Neural cell (in vitro differentiated cells): ENCODE data around the gene RPRD1B.

Source experiments
- EZH2 ChIP-seq: fragments of 200-600, 300-800 bp; shearing (Covaris generic), sonication (generic); IDR thresholded peaks from 2 replicates; pipeline ENCODE4 v1.6.1; 2014; ENCODE audit warnings: antibody characterized with exemption, low read length, borderline replicate concordance, mild to moderate bottlenecking; ENCODE audit not compliant: insufficient read depth, poor library complexity, severe bottlenecking
- MXI1 ChIP-seq: fragments of 450-650 bp; conservative IDR thresholded peaks from 2 replicates; pipeline ENCODE4 v1.6.1; 2014; ENCODE audit warnings: antibody characterized with exemption, mild to moderate bottlenecking; ENCODE audit not compliant: poor library complexity, severe bottlenecking
- SMC3 ChIP-seq: fragments of 450-650 bp; conservative IDR thresholded peaks from 2 replicates; pipeline ENCODE4 v1.6.1; 2014; ENCODE audit warnings: antibody characterized with exemption, mild to moderate bottlenecking, moderate library complexity; ENCODE audit not compliant: poor library complexity
- TF ChIP-seq, protein P1 (sequence below): IDR thresholded peaks from 2 replicates; pipeline ENCODE4 v1.6.1; 2012; ENCODE audit warnings: borderline replicate concordance

DNA sequence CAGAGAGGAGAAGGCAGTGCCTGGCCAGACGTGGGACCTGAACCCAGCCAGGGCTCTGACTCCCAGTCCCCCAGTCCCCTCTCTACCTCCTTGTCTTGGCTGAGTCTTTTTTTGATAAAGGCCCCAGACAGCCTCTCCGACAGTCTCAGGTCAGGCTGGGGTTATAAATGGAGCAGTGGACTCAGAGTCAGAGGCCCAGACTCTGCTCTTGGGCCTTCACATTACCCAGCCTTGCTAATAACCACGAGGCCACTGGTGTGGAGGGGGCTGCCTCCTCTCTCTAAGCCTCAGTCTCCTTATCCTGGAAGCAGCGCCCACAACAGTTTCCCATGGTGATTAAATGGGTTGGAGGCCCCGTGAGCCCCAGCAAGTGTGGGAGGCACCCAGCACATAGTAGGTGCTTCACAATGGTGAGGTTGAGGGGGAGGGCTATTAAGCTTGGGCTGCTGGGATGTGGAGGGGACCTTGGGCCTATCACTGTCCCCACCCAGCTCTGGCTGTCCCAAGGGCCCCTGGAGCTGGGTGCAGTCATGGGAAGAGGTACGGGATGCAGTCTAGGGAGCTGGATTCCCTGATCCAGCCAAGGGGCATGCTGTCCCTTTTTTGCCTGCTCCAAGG lies 95.8 kb downstream of the RPRD1B start:
- TF ChIP-seq MXI1 (no peak), SMC3 (no peak), EZH2 (no peak)
- TF ChIP-seq, protein P1, sequence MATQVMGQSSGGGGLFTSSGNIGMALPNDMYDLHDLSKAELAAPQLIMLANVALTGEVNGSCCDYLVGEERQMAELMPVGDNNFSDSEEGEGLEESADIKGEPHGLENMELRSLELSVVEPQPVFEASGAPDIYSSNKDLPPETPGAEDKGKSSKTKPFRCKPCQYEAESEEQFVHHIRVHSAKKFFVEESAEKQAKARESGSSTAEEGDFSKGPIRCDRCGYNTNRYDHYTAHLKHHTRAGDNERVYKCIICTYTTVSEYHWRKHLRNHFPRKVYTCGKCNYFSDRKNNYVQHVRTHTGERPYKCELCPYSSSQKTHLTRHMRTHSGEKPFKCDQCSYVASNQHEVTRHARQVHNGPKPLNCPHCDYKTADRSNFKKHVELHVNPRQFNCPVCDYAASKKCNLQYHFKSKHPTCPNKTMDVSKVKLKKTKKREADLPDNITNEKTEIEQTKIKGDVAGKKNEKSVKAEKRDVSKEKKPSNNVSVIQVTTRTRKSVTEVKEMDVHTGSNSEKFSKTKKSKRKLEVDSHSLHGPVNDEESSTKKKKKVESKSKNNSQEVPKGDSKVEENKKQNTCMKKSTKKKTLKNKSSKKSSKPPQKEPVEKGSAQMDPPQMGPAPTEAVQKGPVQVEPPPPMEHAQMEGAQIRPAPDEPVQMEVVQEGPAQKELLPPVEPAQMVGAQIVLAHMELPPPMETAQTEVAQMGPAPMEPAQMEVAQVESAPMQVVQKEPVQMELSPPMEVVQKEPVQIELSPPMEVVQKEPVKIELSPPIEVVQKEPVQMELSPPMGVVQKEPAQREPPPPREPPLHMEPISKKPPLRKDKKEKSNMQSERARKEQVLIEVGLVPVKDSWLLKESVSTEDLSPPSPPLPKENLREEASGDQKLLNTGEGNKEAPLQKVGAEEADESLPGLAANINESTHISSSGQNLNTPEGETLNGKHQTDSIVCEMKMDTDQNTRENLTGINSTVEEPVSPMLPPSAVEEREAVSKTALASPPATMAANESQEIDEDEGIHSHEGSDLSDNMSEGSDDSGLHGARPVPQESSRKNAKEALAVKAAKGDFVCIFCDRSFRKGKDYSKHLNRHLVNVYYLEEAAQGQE = no peak
